ENCODE measurements around the gene CCNE1. TPM values are rescaled to one million over a fixed set of nuclear protein-coding genes. Genes with fewer than 3 reads are reported as not detected.

Gene CCNE1
- total and polyA plus RNA-seq, 10 of the 15 experiments (the other 5 are each of a cell fraction or from before 2014, with no cell fraction given), result 6.3 to 44.2 (median 35.8) TPM

DNA sequence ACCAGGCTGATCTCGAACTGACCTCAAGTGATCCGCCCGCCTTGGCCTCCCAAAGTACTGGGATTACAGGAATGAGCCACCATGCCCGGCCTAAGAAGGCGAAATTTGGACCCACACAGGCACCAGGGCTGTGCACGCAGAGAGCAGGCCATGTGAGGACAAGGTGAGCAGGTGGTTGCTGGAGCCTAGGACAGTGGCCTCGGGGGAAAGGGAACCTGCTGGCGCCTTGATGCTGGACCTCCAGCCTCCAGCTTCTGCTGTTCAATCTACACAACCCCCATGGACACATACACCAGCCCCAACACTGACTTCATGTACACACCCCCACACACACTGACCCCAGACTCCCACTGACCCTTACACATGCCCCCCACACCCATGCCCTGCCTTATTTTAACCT is 41.8 kb upstream of the CCNE1 start:
- H3K4me3 ChIP-seq, result no peak overlapping the region
- H4K20me1 ChIP-seq (ENCODE audit: control insufficient read depth, insufficient read depth), result no peaks in the 10 kb centered on the region
- TF ChIP-seq, protein P1, sequence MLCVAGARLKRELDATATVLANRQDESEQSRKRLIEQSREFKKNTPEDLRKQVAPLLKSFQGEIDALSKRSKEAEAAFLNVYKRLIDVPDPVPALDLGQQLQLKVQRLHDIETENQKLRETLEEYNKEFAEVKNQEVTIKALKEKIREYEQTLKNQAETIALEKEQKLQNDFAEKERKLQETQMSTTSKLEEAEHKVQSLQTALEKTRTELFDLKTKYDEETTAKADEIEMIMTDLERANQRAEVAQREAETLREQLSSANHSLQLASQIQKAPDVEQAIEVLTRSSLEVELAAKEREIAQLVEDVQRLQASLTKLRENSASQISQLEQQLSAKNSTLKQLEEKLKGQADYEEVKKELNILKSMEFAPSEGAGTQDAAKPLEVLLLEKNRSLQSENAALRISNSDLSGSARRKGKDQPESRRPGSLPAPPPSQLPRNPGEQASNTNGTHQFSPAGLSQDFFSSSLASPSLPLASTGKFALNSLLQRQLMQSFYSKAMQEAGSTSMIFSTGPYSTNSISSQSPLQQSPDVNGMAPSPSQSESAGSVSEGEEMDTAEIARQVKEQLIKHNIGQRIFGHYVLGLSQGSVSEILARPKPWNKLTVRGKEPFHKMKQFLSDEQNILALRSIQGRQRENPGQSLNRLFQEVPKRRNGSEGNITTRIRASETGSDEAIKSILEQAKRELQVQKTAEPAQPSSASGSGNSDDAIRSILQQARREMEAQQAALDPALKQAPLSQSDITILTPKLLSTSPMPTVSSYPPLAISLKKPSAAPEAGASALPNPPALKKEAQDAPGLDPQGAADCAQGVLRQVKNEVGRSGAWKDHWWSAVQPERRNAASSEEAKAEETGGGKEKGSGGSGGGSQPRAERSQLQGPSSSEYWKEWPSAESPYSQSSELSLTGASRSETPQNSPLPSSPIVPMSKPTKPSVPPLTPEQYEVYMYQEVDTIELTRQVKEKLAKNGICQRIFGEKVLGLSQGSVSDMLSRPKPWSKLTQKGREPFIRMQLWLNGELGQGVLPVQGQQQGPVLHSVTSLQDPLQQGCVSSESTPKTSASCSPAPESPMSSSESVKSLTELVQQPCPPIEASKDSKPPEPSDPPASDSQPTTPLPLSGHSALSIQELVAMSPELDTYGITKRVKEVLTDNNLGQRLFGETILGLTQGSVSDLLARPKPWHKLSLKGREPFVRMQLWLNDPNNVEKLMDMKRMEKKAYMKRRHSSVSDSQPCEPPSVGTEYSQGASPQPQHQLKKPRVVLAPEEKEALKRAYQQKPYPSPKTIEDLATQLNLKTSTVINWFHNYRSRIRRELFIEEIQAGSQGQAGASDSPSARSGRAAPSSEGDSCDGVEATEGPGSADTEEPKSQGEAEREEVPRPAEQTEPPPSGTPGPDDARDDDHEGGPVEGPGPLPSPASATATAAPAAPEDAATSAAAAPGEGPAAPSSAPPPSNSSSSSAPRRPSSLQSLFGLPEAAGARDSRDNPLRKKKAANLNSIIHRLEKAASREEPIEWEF (IDR thresholded peaks at IDR 0.05; ENCODE audit: insufficient replicate concordance, low read depth, low read length), result no peak
- TF ChIP-seq HDAC6 (IDR thresholded peaks at IDR 0.05; ENCODE audit: unreplicated experiment) (no peak), ESRRA (IDR thresholded peaks at IDR 0.05; ENCODE audit: low read length) (no peak), SPI1 (IDR thresholded peaks at IDR 0.05; ENCODE audit: borderline replicate concordance, insufficient read depth, low read depth, low read length) (no peak), POLR2AphosphoS2 (IDR thresholded peaks at IDR 0.05; ENCODE audit: low read depth, low read length) (no peak), SUZ12 (IDR thresholded peaks at IDR 0.05; ENCODE audit: unreplicated experiment) (no peak)
- FAIRE-seq (no peak), DNase-seq (ENCODE audit: low read depth, low spot score) (no peak), ATAC-seq (no peak)
- H2AFZ ChIP-seq (ENCODE audit: control insufficient read depth, low read depth, low read length), result no peak overlapping the region
- in situ Hi-C loops (cut with MboI) (loop anchor here (5.0 kb wide), 1 partner anchor 102 kb away; no protein-coding TSS in a partner anchor), intact Hi-C loops (cut with micrococcal nuclease; ENCODE audit: unreplicated experiment) (loop anchor here (5.0 to 10.0 kb wide), 2 partner anchors 82 to 885 kb away; no protein-coding TSS in a partner anchor)
- ChIA-PET SMC1A (ENCODE audit: uncharacterized antibody, unreplicated experiment) (no interaction called here), POLR2A (no interaction called here), RAD21 (ENCODE audit: unreplicated experiment) (no interaction called here), CTCF (interaction anchor here (1.0 to 2.0 kb wide), 2 partner anchors 10 to 103 kb away, joined by 3 to 8 read pairs; no protein-coding TSS in a partner anchor)
- no peaks in the 10 kb centered on the region for H3K4me1 ChIP-seq (ENCODE audit: control insufficient read depth, insufficient read depth, low read length)
- no peaks in the 10 kb centered on the region for H3K27me3 ChIP-seq (replicated peaks in 1 of 2; ENCODE audit: control insufficient read depth in 2 of 2, insufficient read depth in 2 of 2, low read length in 1 of 2)
- no peak overlapping the region for H3K9ac ChIP-seq (ENCODE audit: control insufficient read depth, insufficient read depth, low read length)
- H3K4me2 ChIP-seq (ENCODE audit: control insufficient read depth, insufficient read depth), result no peak overlapping the region
- H3K9me3 ChIP-seq (replicated peaks; ENCODE audit: control insufficient read depth, insufficient read depth, low read length), result no peaks in the 10 kb centered on the region
- no peaks in the 10 kb centered on the region for H3K36me3 ChIP-seq (ENCODE audit: control insufficient read depth in 2 of 2, insufficient read depth in 2 of 2, low read length in 1 of 2)
- H3K79me2 ChIP-seq (ENCODE audit: control insufficient read depth, insufficient read depth, low read length), result no peaks in the 10 kb centered on the region
- WGBS (ENCODE audit: insufficient coverage, insufficient replicate concordance, low lambda C conversion rate, missing lambda C conversion rate), result 56% methylated on average over 8 of the region's 8 CpGs
- no TSS peak for BruUV-seq (replicated peaks)
- H3K27ac ChIP-seq (ENCODE audit: control insufficient read depth, insufficient read depth), result no peak overlapping the region
